Kasumi-1 (cell line): ENCODE measurements around the gene GATD1.

Source experiments
- DNase-seq, 2 experiments: peaks; one replicate each; lab custom pipeline; 2025; lab: John Stamatoyannopoulos, UW

The GATD1 gene

GRCh38 chr11:778976-779954, 2.0 kb upstream of the GATD1 start:
- DNase-seq = no peak

- peak; percentile 45 to 55 for DNase-seq
Measured at GRCh38 chr11:776561-777287, 563 bp downstream of the GATD1 start.

GRCh38 chr11:776263-776560, 1.1 kb downstream of the GATD1 start:
- no peak for DNase-seq

GRCh38 chr11:774873-775592, 2.3 kb downstream of the GATD1 start:
- DNase-seq = no peak

GRCh38 chr11:773830-774229, 3.5 kb downstream of the GATD1 start:
- DNase-seq = no peak

- DNase-seq = no peak
Measured at GRCh38 chr11:773425-773824, 3.9 kb downstream of the GATD1 start.

GRCh38 chr11:772429-773390, 4.6 kb downstream of the GATD1 start:
- no peak for DNase-seq

GRCh38 chr11:771617-772204, 5.6 kb downstream of the GATD1 start:
- no peak for DNase-seq

GRCh38 chr11:770642-771616, 6.4 kb downstream of the GATD1 start:
- no peak for DNase-seq

GRCh38 chr11:769887-770641, 7.2 kb downstream of the GATD1 start:
- DNase-seq = no peak

GRCh38 chr11:767238-767637, 10.0 kb downstream of the GATD1 start:
- DNase-seq = no peak

- no peak for DNase-seq
Measured at GRCh38 chr11:766936-767210, 10.4 kb downstream of the GATD1 start.

GRCh38 chr11:766106-766935, 11.0 kb downstream of the GATD1 start:
- DNase-seq = no peak

GRCh38 chr11:765802-766091, 11.5 kb downstream of the GATD1 start:
- DNase-seq = no peak

GRCh38 chr11:765025-765801, 12.1 kb downstream of the GATD1 start:
- DNase-seq = peak; percentile 64 to 74

- DNase-seq = no peak
Measured at GRCh38 chr11:764322-765024, 12.8 kb downstream of the GATD1 start.
